Measurements from ENCODE around the gene C12orf76.

C12orf76 gene

DNA sequence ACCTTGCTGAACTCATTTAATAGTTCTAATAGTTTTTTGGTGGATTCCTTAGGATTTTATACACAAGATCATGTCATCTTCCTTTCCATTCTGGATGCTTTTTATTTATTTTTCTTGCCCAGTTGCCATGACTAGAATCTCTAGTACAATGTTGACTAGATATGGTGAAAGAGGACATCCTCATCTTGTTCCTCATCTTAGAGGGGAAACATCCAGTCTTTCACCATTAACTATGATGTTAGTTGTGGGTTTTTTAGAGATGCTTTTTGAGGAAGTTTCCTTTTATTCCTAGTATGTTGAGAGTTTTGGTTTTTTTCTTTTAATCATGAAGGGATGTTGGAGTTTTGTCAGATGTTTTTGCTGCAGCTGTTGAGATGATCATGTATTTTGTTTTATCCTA lies 40.4 kb downstream of the C12orf76 start:
- H3K27ac ChIP-seq, result no peak overlapping the region
- TF ChIP-seq ZFX (IDR thresholded peaks at IDR 0.05), result no peak
- no peak for TF ChIP-seq CTCF (conservative IDR thresholded peaks at IDR 0.05)

DNA sequence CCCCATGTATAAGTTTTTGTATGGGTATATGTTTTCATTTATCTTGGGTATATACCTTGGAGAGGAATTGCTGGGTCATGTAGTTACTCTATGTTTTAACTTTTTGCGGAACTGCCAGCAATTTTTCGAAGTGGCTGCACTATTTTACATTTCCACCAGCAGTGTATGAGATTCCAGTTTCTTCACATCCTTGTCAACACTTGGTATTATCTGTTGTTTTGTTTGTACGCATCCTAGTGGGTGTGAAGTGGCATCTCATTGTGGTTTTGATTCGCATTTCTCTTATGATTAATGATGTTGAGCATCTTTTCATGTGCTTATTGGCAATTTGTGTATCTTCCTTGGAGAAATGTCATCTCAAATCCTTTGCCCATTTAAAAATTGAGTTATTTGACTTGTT lies 42.2 kb downstream of the C12orf76 start:
- H3K27ac ChIP-seq, result no peak overlapping the region
- TF ChIP-seq ZFX (IDR thresholded peaks at IDR 0.05) (no peak), CTCF (conservative IDR thresholded peaks at IDR 0.05) (no peak)

- TF ChIP-seq ZFX (IDR thresholded peaks at IDR 0.05) (no peak), CTCF (conservative IDR thresholded peaks at IDR 0.05) (no peak)
- peak overlapping the region; percentile 40 for H3K27ac ChIP-seq
These were observed 42.9 kb downstream of the C12orf76 start for GRCh38 chr12:110005319-110005973.

- H3K27ac ChIP-seq, result peak overlapping the region; percentile 76
- no peak for TF ChIP-seq ZFX (IDR thresholded peaks at IDR 0.05)
- TF ChIP-seq CTCF (conservative IDR thresholded peaks at IDR 0.05), result no peak
These were observed 43.7 kb downstream of the C12orf76 start for GRCh38 chr12:110004598-110004997.

- TF ChIP-seq CTCF (conservative IDR thresholded peaks at IDR 0.05) (no peak), ZFX (IDR thresholded peaks at IDR 0.05) (no peak)
- peak overlapping the region; percentile 76 for H3K27ac ChIP-seq
These were observed 45.4 kb downstream of the C12orf76 start for GRCh38 chr12:110002676-110003515.

- H3K27ac ChIP-seq, result peak overlapping the region; percentile 76; the same call in 1 of the 2 replicates
- no peak for TF ChIP-seq CTCF (conservative IDR thresholded peaks at IDR 0.05)
- TF ChIP-seq ZFX (IDR thresholded peaks at IDR 0.05), result no peak
These were observed 46.7 kb downstream of the C12orf76 start for GRCh38 chr12:110001596-110001995.

DNA sequence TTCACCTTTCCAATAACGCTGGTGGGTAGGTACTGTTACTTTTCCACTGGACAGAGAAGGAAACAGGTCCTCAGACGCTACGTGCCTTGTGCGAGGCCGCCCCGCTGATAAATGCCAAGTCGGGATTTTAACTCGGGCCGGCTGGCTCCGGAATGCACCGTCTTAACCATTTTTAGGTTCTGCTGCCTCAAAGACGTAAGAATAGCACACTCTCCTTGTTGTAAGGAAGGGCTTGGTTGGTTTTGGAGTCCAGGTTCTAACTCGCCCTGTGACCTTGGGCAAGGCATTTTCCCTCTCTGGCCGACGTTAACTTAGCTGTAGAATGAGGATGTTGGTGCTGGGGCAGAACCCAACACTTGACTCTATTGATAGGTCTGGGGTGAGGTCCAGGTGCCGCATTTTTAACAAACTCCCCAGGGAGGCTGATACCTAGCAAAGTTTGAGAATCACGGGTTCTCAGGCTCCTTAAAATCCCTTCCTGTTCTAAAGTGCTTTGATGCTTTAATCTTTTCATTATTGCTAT lies 48.3 kb downstream of the C12orf76 start:
- no peak for TF ChIP-seq CTCF (conservative IDR thresholded peaks at IDR 0.05)
- no peak for TF ChIP-seq ZFX (IDR thresholded peaks at IDR 0.05)
- peak overlapping the region; percentile 82 for H3K27ac ChIP-seq
